ENCODE measurements around the gene SRA1. TPM values are rescaled to one million over a fixed set of nuclear protein-coding genes. Genes with fewer than 3 reads are reported as not detected.

Gene SRA1
- total RNA-seq, 1 donor from 2014 or later: 72.4 TPM

DNA sequence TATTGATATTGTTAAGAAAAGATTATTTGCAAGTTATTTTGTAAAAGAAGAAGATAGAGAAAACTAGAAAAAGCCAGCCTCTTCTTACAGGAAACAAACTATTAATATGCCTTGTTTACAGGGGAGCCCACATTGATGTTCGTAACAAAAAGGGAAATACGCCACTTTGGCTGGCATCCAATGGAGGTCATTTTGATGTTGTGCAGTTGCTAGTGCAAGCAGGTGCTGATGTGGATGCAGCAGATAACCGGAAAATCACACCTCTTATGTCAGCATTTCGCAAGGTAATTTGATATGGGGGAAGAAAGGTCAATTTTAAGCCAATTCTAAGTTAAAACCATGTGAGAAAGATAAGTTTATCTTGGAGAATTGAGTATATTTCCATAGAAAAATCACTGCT, 47.4 kb downstream of the SRA1 start:
- no peak overlapping the region for H3K27ac ChIP-seq (ENCODE audit: low read depth, low read length)
- peaks cover 10% of the 10 kb centered on the region for H3K36me3 Mint-ChIP-seq (ENCODE audit: low read depth, unreplicated experiment)
- H3K27me3 ChIP-seq (ENCODE audit: insufficient read depth, low read length): no peaks in the 10 kb centered on the region
- H3K4me2 ChIP-seq (ENCODE audit: low read length): no peak overlapping the region
- no peaks in the 10 kb centered on the region for H3K9me3 Mint-ChIP-seq (ENCODE audit: unreplicated experiment)
- no peaks in the 10 kb centered on the region for H4K20me1 ChIP-seq (ENCODE audit: insufficient read depth, low read length)
- H2AFZ ChIP-seq (ENCODE audit: low read depth, low read length): no peak overlapping the region
- no peak overlapping the region for H3K9ac ChIP-seq (ENCODE audit: low read length)
- H3K79me2 ChIP-seq (ENCODE audit: insufficient read depth, low read length): no peaks in the 10 kb centered on the region
- DNase-seq (ENCODE audit: low read depth): no peak
- H3K4me3 Mint-ChIP-seq (ENCODE audit: unreplicated experiment): no peak overlapping the region
- H3K27ac Mint-ChIP-seq (ENCODE audit: unreplicated experiment): no peak overlapping the region
- H3K36me3 ChIP-seq (ENCODE audit: insufficient read depth, low read length): peaks cover 42% of the 10 kb centered on the region
- H3K4me1 ChIP-seq (ENCODE audit: insufficient read depth, low read length): no peaks in the 10 kb centered on the region
- no peak for FAIRE-seq
- H3K27me3 Mint-ChIP-seq (ENCODE audit: low read depth, unreplicated experiment): no peaks in the 10 kb centered on the region
- H3K4me3 ChIP-seq (ENCODE audit: insufficient read depth, low read depth, low read length): no peak overlapping the region
- no peaks in the 10 kb centered on the region for H3K9me3 ChIP-seq (ENCODE audit: insufficient read depth, low read depth, low read length)
- no peaks in the 10 kb centered on the region for H3K4me1 Mint-ChIP-seq (ENCODE audit: low read depth, unreplicated experiment)
- no peak for TF ChIP-seq EZH2 (IDR thresholded peaks at IDR 0.05; ENCODE audit: insufficient read depth, low read length)
- TF ChIP-seq, protein P1, sequence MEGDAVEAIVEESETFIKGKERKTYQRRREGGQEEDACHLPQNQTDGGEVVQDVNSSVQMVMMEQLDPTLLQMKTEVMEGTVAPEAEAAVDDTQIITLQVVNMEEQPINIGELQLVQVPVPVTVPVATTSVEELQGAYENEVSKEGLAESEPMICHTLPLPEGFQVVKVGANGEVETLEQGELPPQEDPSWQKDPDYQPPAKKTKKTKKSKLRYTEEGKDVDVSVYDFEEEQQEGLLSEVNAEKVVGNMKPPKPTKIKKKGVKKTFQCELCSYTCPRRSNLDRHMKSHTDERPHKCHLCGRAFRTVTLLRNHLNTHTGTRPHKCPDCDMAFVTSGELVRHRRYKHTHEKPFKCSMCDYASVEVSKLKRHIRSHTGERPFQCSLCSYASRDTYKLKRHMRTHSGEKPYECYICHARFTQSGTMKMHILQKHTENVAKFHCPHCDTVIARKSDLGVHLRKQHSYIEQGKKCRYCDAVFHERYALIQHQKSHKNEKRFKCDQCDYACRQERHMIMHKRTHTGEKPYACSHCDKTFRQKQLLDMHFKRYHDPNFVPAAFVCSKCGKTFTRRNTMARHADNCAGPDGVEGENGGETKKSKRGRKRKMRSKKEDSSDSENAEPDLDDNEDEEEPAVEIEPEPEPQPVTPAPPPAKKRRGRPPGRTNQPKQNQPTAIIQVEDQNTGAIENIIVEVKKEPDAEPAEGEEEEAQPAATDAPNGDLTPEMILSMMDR (IDR thresholded peaks at IDR 0.05; ENCODE audit: insufficient read depth, low read depth, low read length): no peak

DNA sequence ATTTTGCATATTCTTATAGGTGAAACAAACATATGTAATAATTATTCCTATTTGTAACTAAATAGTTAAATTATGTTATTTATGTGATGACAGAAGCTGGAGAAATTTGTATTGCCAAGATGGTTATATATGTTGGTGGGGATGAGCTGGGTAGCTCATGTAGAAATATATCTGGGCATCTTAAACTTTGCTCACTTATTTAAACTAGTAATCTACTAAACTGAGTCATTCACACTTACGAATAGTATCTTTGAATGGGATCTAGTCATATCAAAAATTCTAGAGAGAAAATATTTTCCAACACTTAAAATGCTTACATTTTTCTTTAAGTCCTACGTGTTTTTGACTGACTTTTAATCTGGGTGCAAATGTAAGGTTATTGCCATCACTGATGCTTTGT, 54.4 kb downstream of the SRA1 start:
- Mint-ChIP-seq H3K36me3 (ENCODE audit: low read depth, unreplicated experiment) (peaks cover 4% of the 10 kb centered on the region), H3K9me3 (ENCODE audit: unreplicated experiment) (no peaks in the 10 kb centered on the region), H3K4me1 (ENCODE audit: low read depth, unreplicated experiment) (no peaks in the 10 kb centered on the region), H3K27ac (ENCODE audit: unreplicated experiment) (no peak overlapping the region), H3K27me3 (ENCODE audit: low read depth, unreplicated experiment) (no peaks in the 10 kb centered on the region), H3K4me3 (ENCODE audit: unreplicated experiment) (no peak overlapping the region)
- no peak overlapping the region for H2AFZ ChIP-seq (ENCODE audit: low read depth, low read length)
- H3K36me3 ChIP-seq (ENCODE audit: insufficient read depth, low read length): peaks cover 27% of the 10 kb centered on the region
- H3K4me3 ChIP-seq (ENCODE audit: insufficient read depth, low read depth, low read length): no peak overlapping the region
- H3K27me3 ChIP-seq (ENCODE audit: insufficient read depth, low read length): no peaks in the 10 kb centered on the region
- H3K9ac ChIP-seq (ENCODE audit: low read length): no peak overlapping the region
- H3K4me2 ChIP-seq (ENCODE audit: low read length): no peak overlapping the region
- no peaks in the 10 kb centered on the region for H3K79me2 ChIP-seq (ENCODE audit: insufficient read depth, low read length)
- H3K4me1 ChIP-seq (ENCODE audit: insufficient read depth, low read length): no peaks in the 10 kb centered on the region
- H4K20me1 ChIP-seq (ENCODE audit: insufficient read depth, low read length): no peaks in the 10 kb centered on the region
- DNase-seq (ENCODE audit: low read depth): no peak
- TF ChIP-seq, protein P1 (IDR thresholded peaks at IDR 0.05; ENCODE audit: insufficient read depth, low read depth, low read length): no peak
- no peak for TF ChIP-seq EZH2 (IDR thresholded peaks at IDR 0.05; ENCODE audit: insufficient read depth, low read length)
- H3K9me3 ChIP-seq (ENCODE audit: insufficient read depth, low read depth, low read length): no peaks in the 10 kb centered on the region
- no peak for FAIRE-seq
- no peak overlapping the region for H3K27ac ChIP-seq (ENCODE audit: low read depth, low read length)

Small RNAs within 50 kb of the gene (microRNA-seq; reads per million reads assigned to microRNA genes)
- not detected for gene MIR6831

Other genes with a start within 250 kb of the SRA1 start
- gene HBEGF, start 210.9 kb downstream of the SRA1 start, total RNA-seq: 257 and 272 TPM in 2 replicates
- 0.25 TPM in 1 of 2 replicates, not detected in the other for gene SLC4A9, start 197.3 kb downstream of the SRA1 start, total RNA-seq
- gene ANKHD1, start 155.6 kb downstream of the SRA1 start, total RNA-seq: 49.7 and 56.5 TPM in 2 replicates
- 2.4 and 3.6 TPM in 2 replicates for gene EIF4EBP3, start 9.8 kb downstream of the SRA1 start, total RNA-seq
- gene APBB3, start 7.1 kb upstream of the SRA1 start, total RNA-seq: 20.4 and 21.1 TPM in 2 replicates
- 59.9 and 61.8 TPM in 2 replicates for gene SLC35A4, start 7.4 kb upstream of the SRA1 start, total RNA-seq
- gene CD14, start 75.7 kb upstream of the SRA1 start, total RNA-seq: 0.16 and 0.34 TPM in 2 replicates
- 7.0 and 8.0 TPM in 2 replicates for gene TMCO6, start 82.0 kb upstream of the SRA1 start, total RNA-seq
- 55.9 and 62.3 TPM in 2 replicates for gene NDUFA2, start 90.2 kb upstream of the SRA1 start, total RNA-seq
- gene IK, start 90.4 kb upstream of the SRA1 start, total RNA-seq: 67.3 and 71.6 TPM in 2 replicates
- 28.8 and 31.2 TPM in 2 replicates for gene WDR55, start 107.4 kb upstream of the SRA1 start, total RNA-seq
- 1.4 and 1.7 TPM in 2 replicates for gene DND1, start 116.1 kb upstream of the SRA1 start, total RNA-seq
- gene HARS1, start 133.9 kb upstream of the SRA1 start, total RNA-seq: 84.6 and 95.2 TPM in 2 replicates
- gene HARS2, start 134.0 kb upstream of the SRA1 start, total RNA-seq: 26.5 and 29.9 TPM in 2 replicates
- gene ZMAT2, start 143.0 kb upstream of the SRA1 start, total RNA-seq: 53.5 and 57.4 TPM in 2 replicates
- not detected in 2 replicates for gene PCDHA1, start 228.7 kb upstream of the SRA1 start, total RNA-seq
- 2.3 and 2.5 TPM in 2 replicates for gene PCDHA2, start 237.4 kb upstream of the SRA1 start, total RNA-seq
- gene PCDHA3, start 243.6 kb upstream of the SRA1 start, total RNA-seq: 0.84 and 1.1 TPM in 2 replicates
- gene PCDHA4, start 249.6 kb upstream of the SRA1 start, total RNA-seq: 9.5 and 9.6 TPM in 2 replicates